Measurements from ENCODE around the gene DYNC1H1. TPM values are rescaled to one million over a fixed set of nuclear protein-coding genes. Genes with fewer than 3 reads are reported as not detected.
A peak's percentile ranks its signal among the peaks of the same experiment; 100 is the strongest.

The DYNC1H1 gene
- total RNA-seq, 4 donors from 2014 or later: 486 to 737 (median 718) TPM

DNA sequence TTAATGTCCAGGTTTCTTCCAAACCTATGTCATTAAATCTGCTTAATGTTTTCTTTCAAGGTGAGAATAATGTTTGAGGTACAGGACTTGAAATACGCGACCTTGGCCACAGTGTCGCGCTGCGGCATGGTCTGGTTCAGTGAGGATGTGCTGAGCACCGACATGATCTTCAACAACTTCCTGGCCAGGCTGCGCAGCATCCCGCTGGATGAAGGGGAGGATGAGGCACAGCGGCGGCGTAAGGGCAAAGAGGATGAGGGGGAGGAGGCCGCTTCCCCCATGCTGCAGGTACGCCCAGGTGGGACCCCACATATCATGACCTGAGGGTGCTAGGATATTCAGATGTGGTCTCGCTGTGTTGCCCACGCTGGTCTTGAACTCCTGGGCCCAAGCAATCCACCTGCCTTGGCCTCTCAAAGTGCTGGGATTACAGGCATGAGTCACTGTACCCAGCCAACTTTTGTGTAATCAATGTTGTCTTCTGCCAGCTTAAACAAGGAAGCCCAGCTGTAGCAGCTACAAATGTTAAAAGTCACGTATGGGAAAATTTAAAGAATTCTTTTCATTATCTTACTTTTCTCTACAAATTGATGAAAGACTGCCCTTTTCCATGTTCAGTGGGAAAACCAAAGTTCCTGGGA, 50.8 kb downstream of the DYNC1H1 start:
- no peak for DNase-seq
- TF ChIP-seq POLR2A (IDR thresholded peaks at IDR 0.05): no peak
- TF ChIP-seq, protein P1, sequence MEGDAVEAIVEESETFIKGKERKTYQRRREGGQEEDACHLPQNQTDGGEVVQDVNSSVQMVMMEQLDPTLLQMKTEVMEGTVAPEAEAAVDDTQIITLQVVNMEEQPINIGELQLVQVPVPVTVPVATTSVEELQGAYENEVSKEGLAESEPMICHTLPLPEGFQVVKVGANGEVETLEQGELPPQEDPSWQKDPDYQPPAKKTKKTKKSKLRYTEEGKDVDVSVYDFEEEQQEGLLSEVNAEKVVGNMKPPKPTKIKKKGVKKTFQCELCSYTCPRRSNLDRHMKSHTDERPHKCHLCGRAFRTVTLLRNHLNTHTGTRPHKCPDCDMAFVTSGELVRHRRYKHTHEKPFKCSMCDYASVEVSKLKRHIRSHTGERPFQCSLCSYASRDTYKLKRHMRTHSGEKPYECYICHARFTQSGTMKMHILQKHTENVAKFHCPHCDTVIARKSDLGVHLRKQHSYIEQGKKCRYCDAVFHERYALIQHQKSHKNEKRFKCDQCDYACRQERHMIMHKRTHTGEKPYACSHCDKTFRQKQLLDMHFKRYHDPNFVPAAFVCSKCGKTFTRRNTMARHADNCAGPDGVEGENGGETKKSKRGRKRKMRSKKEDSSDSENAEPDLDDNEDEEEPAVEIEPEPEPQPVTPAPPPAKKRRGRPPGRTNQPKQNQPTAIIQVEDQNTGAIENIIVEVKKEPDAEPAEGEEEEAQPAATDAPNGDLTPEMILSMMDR (IDR thresholded peaks at IDR 0.05 in 4 of 5, conservative IDR thresholded peaks at IDR 0.05 in 1 of 5): no peak

DNA sequence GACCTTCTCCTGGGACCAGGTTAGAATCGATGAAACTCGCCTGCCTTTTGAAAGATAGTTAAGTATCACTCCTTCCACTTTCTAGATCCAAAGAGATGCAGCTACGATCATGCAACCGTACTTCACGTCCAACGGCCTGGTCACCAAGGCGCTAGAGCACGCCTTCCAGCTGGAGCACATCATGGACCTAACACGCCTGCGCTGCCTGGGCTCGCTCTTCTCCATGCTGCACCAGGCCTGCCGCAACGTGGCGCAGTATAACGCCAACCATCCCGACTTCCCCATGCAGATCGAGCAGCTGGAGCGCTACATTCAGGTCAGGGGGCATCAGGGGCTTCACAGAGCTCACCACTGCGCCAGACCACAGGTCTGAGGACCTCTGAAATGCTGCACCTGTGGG, 51.4 kb downstream of the DYNC1H1 start:
- Histone ChIP-seq H3K27me3 (no peaks in the 10 kb centered on the region), H3K27ac (no peak overlapping the region), H3K36me3 (peaks cover 15 to 98% of the 10 kb centered on the region in 2 donors), H3K4me3 (no peak overlapping the region), H3K4me1 (no peaks in the 10 kb centered on the region), H3K9me3 (no peaks in the 10 kb centered on the region)
- intact Hi-C loops (cut with DNase I; ENCODE audit: low total_unique reads): loop anchor here (2.0 kb wide), 1 partner anchor 17 kb away; no protein-coding TSS in a partner anchor
- DNase-seq (no peak), ATAC-seq (no peak)
- in situ Hi-C loops (cut with MboI; ENCODE audit: low sequenced_read_pairs in 4 of 4): no loop called here
- TF ChIP-seq, protein P1 (IDR thresholded peaks at IDR 0.05 in 4 of 5, conservative IDR thresholded peaks at IDR 0.05 in 1 of 5): no peak
- TF ChIP-seq POLR2A (IDR thresholded peaks at IDR 0.05): no peak

More for the DNA sequence above, 50.8 kb downstream of the DYNC1H1 start:
- no peaks in the 10 kb centered on the region for H3K27me3 ChIP-seq
- H3K9me3 ChIP-seq: no peaks in the 10 kb centered on the region
- peak in 1 of 2 donors; percentile 49 for ATAC-seq
- intact Hi-C loops (cut with DNase I; ENCODE audit: low total_unique reads): loop anchor here (2.0 kb wide), 1 partner anchor 16 kb away; no protein-coding TSS in a partner anchor
- peaks cover 17 to 98% of the 10 kb centered on the region in 2 donors for H3K36me3 ChIP-seq
- in situ Hi-C loops (cut with MboI; ENCODE audit: low sequenced_read_pairs in 4 of 4): no loop called here
- no peak overlapping the region for H3K27ac ChIP-seq
- no peaks in the 10 kb centered on the region for H3K4me1 ChIP-seq
- no peak overlapping the region for H3K4me3 ChIP-seq

DNA sequence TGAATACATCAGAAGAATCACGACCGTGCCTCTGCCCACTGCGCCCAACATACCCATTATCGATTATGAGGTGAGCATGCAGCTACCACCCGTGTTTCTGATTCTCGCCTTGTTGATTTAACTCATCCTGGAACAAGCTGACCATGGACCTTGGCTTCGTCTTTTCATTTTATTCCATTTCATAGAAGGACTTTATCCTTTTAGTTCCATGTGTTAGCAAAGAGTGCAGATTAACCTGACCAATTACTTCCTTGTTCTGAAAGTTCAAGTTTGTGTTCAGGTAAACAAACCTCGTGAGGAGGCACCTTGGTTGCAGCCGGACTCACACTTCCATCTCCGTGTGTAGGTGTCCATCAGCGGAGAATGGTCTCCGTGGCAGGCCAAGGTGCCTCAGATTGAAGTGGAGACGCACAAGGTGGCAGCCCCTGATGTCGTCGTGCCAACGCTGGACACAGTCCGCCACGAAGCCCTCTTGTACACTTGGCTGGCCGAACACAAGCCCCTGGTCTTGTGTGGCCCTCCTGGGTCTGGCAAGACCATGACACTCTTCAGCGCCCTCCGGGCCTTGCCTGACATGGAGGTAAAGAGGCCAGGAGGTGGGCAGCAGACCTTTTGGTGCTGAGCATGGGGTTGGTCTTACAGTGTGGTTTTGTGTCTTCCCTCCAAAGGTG, 52.2 kb downstream of the DYNC1H1 start:
- peaks cover 15 to 98% of the 10 kb centered on the region in 2 donors for H3K36me3 ChIP-seq
- in situ Hi-C loops (cut with MboI; ENCODE audit: low sequenced_read_pairs in 4 of 4) (no loop called here), intact Hi-C loops (cut with DNase I; ENCODE audit: low total_unique reads) (no loop called here)
- no peak overlapping the region for H3K4me3 ChIP-seq
- TF ChIP-seq POLR2A (IDR thresholded peaks at IDR 0.05): no peak
- TF ChIP-seq, protein P1 (IDR thresholded peaks at IDR 0.05 in 4 of 5, conservative IDR thresholded peaks at IDR 0.05 in 1 of 5): no peak
- H3K4me1 ChIP-seq: no peaks in the 10 kb centered on the region
- ATAC-seq (no peak), DNase-seq (no peak)
- H3K27ac ChIP-seq: no peak overlapping the region
- no peaks in the 10 kb centered on the region for H3K27me3 ChIP-seq
- H3K9me3 ChIP-seq: no peaks in the 10 kb centered on the region

DNA sequence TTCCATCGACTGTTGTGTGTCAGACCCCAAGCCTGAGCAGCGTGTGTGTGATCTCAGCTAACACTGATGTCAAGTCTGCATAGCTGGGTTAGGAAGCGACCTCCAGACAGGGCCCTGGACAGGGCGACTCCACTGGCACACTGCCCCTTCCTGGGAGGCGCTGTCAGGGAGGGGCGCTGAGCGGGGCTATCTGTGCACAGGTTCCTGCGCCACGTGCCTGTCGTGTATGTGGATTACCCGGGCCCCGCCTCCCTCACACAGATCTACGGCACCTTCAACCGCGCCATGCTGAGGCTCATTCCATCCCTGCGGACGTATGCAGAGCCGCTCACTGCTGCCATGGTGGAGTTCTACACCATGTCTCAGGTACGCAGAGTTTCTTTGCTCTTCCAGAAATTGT, 53.9 kb downstream of the DYNC1H1 start:
- in situ Hi-C loops (cut with MboI; ENCODE audit: low sequenced_read_pairs in 4 of 4): no loop called here
- Histone ChIP-seq H3K9me3 (no peaks in the 10 kb centered on the region), H3K27ac (no peak overlapping the region), H3K4me1 (no peaks in the 10 kb centered on the region), H3K36me3 (peaks cover 19 to 98% of the 10 kb centered on the region in 2 donors), H3K4me3 (no peak overlapping the region), H3K27me3 (no peaks in the 10 kb centered on the region)
- DNase-seq: no peak
- intact Hi-C loops (cut with DNase I; ENCODE audit: low total_unique reads): no loop called here
- no peak for ATAC-seq
- no peak for TF ChIP-seq POLR2A (IDR thresholded peaks at IDR 0.05)
- TF ChIP-seq, protein P1 (IDR thresholded peaks at IDR 0.05 in 4 of 5, conservative IDR thresholded peaks at IDR 0.05 in 1 of 5): no peak
